ENCODE measurements around the gene ATP2C2.

Gene ATP2C2

GRCh38 chr16:84482001-84482891 is 113.9 kb downstream of the ATP2C2 start:
- Histone ChIP-seq H3K9ac (no peak overlapping the region), H3K36me3 (ENCODE audit: insufficient read depth) (no peaks in the 10 kb centered on the region), H3K79me2 (ENCODE audit: insufficient read depth, low read depth) (no peaks in the 10 kb centered on the region), H4K20me1 (ENCODE audit: insufficient read depth) (no peaks in the 10 kb centered on the region), H3K4me1 (ENCODE audit: low read depth, poor library complexity, severe bottlenecking) (no peaks in the 10 kb centered on the region), H3K27ac (no peak overlapping the region), H3K27me3 (ENCODE audit: insufficient read depth, low read depth) (no peaks in the 10 kb centered on the region), H2AFZ (ENCODE audit: low read depth) (no peak overlapping the region), H3K4me2 (no peak overlapping the region), H3K4me3 (IDR thresholded peaks at IDR 0.05; ENCODE audit: insufficient read depth, low read depth, low read length) (no peak overlapping the region)
- no peak for TF ChIP-seq CTCF (conservative IDR thresholded peaks at IDR 0.05; ENCODE audit: low read depth, low read length)

DNA sequence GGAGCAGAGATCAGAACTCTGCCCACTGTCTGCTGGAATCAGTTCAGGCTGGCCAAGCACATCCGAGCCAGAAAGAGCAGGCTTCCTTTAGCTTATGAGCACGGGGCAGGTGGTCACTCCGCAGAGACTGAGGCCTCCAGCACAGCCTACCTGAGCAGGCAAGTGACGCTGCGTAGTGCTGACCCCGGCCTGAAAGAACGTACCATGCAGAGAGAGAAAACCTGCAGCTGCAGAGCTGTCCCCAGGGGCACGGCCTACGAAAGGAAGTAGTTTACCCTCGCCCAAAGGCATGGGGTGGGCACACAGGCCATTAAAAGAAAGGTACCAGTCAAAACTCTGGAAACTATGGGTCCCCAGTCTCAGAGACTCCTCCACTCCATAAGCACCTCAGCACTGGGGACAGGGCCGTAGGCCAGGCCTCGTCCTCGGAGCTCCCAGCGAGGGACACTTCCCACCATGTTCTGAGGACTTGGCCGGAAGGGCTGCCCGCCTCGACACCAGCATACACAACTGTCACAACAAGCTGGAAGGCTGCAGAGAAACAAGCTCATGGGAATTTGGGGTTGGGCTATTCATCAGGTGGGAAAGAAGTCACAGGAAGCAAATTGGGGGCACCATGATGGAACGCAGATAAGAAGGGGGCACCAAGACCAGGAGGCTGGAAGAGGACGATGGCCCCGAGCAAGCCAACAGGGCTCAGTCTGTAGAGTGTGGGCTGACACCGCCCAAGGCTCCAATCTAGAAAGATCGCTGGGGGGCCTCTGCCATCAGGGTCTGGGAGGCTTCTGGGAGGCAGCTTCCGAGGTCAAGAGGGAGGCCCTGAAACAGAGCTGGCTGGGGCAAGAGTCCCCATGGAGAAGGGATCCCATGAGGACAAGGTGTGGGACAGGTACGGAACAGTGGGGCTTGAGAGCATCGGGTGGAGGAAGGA is 114.9 kb downstream of the ATP2C2 start:
- no peaks in the 10 kb centered on the region for H4K20me1 ChIP-seq (ENCODE audit: insufficient read depth)
- no peaks in the 10 kb centered on the region for H3K36me3 ChIP-seq (ENCODE audit: insufficient read depth)
- H3K9ac ChIP-seq = no peak overlapping the region
- no peak for TF ChIP-seq CTCF (conservative IDR thresholded peaks at IDR 0.05; ENCODE audit: low read depth, low read length)
- no peaks in the 10 kb centered on the region for H3K4me1 ChIP-seq (ENCODE audit: low read depth, poor library complexity, severe bottlenecking)
- H3K79me2 ChIP-seq (ENCODE audit: insufficient read depth, low read depth) = no peaks in the 10 kb centered on the region
- no peak overlapping the region for H3K4me3 ChIP-seq (IDR thresholded peaks at IDR 0.05; ENCODE audit: insufficient read depth, low read depth, low read length)
- H3K27ac ChIP-seq = no peak overlapping the region
- no peak overlapping the region for H3K4me2 ChIP-seq
- no peak overlapping the region for H2AFZ ChIP-seq (ENCODE audit: low read depth)
- no peaks in the 10 kb centered on the region for H3K27me3 ChIP-seq (ENCODE audit: insufficient read depth, low read depth)

DNA sequence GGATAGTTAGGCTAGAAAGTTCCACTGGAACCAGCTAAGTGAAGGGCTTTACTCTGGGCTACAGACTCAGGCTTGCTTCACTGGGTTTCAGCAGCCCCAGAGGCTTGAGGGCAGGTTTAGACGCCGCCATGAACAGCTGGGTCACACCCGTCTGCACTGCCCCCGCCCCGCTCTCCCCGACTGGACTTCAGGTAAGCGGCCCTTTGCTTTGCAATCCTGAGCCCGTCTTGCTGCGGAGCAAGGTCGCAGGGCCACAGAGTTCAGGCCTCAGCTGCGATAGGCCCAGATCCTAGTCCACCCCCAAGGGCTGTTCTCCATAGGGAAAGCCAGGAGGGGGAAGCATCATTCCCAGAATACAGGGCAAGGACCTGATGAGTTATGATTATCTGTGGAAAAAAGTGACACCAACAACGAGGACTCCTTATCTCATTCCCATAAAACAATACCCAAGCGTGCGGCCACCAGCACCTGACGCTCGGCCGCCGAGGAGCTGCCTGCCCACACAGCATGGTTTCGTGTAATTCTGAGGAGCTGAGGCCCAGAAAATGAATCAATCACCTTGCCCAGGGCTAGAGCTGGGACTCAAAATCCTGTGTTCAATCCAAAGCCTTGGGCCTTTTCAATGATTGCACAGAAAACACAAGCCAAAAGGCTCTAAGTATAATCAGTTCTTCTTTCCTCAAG is 115.7 kb downstream of the ATP2C2 start:
- Histone ChIP-seq H3K27ac (no peak overlapping the region), H3K36me3 (ENCODE audit: insufficient read depth) (no peaks in the 10 kb centered on the region), H2AFZ (ENCODE audit: low read depth) (no peak overlapping the region)

More for the DNA sequence above, 115.7 kb downstream of the ATP2C2 start:
- Histone ChIP-seq H3K4me1 (ENCODE audit: low read depth, poor library complexity, severe bottlenecking) (no peaks in the 10 kb centered on the region), H3K4me3 (IDR thresholded peaks at IDR 0.05; ENCODE audit: insufficient read depth, low read depth, low read length) (no peak overlapping the region), H3K27me3 (ENCODE audit: insufficient read depth, low read depth) (no peaks in the 10 kb centered on the region), H3K4me2 (no peak overlapping the region), H3K79me2 (ENCODE audit: insufficient read depth, low read depth) (no peaks in the 10 kb centered on the region), H4K20me1 (ENCODE audit: insufficient read depth) (no peaks in the 10 kb centered on the region), H3K9ac (no peak overlapping the region)
- no peak for TF ChIP-seq CTCF (conservative IDR thresholded peaks at IDR 0.05; ENCODE audit: low read depth, low read length)

All from KMS-11 (cell line).